ENCODE measurements around the gene KRTAP10-1.
"Not testable (repeated sequence)": the region's sequence is repeated elsewhere in the genome, so short reads cannot be mapped to it uniquely, and the experiment has no call there.

The KRTAP10-1 gene

GRCh38 chr21:44539991-44540666 is at the start of gene KRTAP10-1:
Gene KRTAP10-1 (minus strand): TSS chr21:44540195. CDS start chr21:44540150, 45 bp downstream.
- no peak for DNase-seq

GRCh38 chr21:44589094-44589493 is 49.1 kb upstream of the KRTAP10-1 start:
- DNase-seq: no peak

- DNase-seq: no peak
Measured at GRCh38 chr21:44585892-44586291, 45.9 kb upstream of the KRTAP10-1 start.

- no peak for DNase-seq
Measured at GRCh38 chr21:44583800-44584147, 43.8 kb upstream of the KRTAP10-1 start.

GRCh38 chr21:44583089-44583799 is 43.2 kb upstream of the KRTAP10-1 start:
- no peak for DNase-seq

GRCh38 chr21:44582055-44582454 is 42.1 kb upstream of the KRTAP10-1 start:
- DNase-seq: no peak

- DNase-seq: no peak
Measured at GRCh38 chr21:44581158-44581557, 41.2 kb upstream of the KRTAP10-1 start.

GRCh38 chr21:44580231-44580821 is 40.3 kb upstream of the KRTAP10-1 start, which contains the start of gene KRTAP10-5:
Gene KRTAP10-5 (minus strand): TSS chr21:44580604. CDS start chr21:44580578, 26 bp downstream.
- DNase-seq: not testable (repeated sequence)

- DNase-seq: no peak
Measured at GRCh38 chr21:44579833-44580144, 39.8 kb upstream of the KRTAP10-1 start.

GRCh38 chr21:44579056-44579832 is 39.2 kb upstream of the KRTAP10-1 start:
- no peak for DNase-seq

GRCh38 chr21:44578371-44579055 is 38.5 kb upstream of the KRTAP10-1 start:
- DNase-seq: no peak

- no peak for DNase-seq
Measured at GRCh38 chr21:44576025-44576420, 36.0 kb upstream of the KRTAP10-1 start.

- no peak for DNase-seq
Measured at GRCh38 chr21:44575307-44576024, 35.5 kb upstream of the KRTAP10-1 start.

GRCh38 chr21:44574457-44575306 is 34.7 kb upstream of the KRTAP10-1 start:
- no peak for DNase-seq

GRCh38 chr21:44573630-44574456 is 33.8 kb upstream of the KRTAP10-1 start, which contains the start of gene KRTAP10-4:
Gene KRTAP10-4 (plus strand): TSS chr21:44573729. CDS start chr21:44573759, 30 bp downstream.
- DNase-seq: not testable (repeated sequence)

GRCh38 chr21:44572959-44573583 is 33.1 kb upstream of the KRTAP10-1 start:
- DNase-seq: no peak

- no peak for DNase-seq
Measured at GRCh38 chr21:44571844-44572782, 32.1 kb upstream of the KRTAP10-1 start.

- DNase-seq: no peak
Measured at GRCh38 chr21:44571296-44571695, 31.3 kb upstream of the KRTAP10-1 start.

All from GOT3 (cell line).